Measurements from ENCODE around the gene NOL3. TPM values are rescaled to one million over a fixed set of nuclear protein-coding genes. Genes with fewer than 3 reads are reported as not detected.

NOL3 gene
- total RNA-seq, 6 experiments from 2014 or later = 21.5 to 44.3 (median 28.1) TPM

DNA sequence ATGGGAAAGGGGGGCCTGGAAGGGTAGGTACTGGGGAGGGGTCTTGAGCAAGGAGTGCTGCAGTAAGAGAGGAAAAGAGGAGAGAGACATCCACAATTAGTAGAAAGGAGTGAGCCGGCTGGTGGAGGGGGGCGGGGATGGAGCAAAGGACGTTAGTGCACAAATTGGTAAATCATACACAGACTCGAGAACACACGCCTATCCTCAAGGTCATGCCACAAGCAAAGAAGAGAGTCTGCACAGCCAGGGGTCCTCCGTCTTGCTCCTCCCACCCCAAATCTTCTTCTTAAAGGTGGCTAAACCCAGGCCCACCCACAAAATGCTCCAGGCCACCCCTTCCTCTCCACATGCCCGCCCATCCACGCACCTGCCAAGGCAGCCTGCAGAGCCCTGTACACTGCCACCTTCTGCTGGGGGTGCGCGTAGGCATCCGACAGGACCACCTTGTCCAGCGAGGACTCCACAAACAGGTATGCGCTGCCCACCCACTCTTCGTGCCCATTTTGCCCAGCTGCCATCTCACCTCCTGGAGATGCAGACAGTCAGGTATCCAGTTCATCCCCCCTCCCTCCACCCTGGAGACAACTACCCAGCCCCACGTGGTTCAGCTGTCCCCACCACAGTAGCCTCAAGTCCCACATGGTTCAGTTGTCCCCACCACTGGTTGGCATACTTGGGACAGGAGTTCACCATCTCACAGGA, 14.0 kb upstream of the NOL3 start:
- no peaks in the 10 kb centered on the region for H3K36me3 ChIP-seq
- DNase-seq (no peak), ATAC-seq (no peak)
- TF ChIP-seq, protein P1, sequence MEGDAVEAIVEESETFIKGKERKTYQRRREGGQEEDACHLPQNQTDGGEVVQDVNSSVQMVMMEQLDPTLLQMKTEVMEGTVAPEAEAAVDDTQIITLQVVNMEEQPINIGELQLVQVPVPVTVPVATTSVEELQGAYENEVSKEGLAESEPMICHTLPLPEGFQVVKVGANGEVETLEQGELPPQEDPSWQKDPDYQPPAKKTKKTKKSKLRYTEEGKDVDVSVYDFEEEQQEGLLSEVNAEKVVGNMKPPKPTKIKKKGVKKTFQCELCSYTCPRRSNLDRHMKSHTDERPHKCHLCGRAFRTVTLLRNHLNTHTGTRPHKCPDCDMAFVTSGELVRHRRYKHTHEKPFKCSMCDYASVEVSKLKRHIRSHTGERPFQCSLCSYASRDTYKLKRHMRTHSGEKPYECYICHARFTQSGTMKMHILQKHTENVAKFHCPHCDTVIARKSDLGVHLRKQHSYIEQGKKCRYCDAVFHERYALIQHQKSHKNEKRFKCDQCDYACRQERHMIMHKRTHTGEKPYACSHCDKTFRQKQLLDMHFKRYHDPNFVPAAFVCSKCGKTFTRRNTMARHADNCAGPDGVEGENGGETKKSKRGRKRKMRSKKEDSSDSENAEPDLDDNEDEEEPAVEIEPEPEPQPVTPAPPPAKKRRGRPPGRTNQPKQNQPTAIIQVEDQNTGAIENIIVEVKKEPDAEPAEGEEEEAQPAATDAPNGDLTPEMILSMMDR (IDR thresholded peaks at IDR 0.05) = no peak
- H3K27ac ChIP-seq = no peak overlapping the region
- no peaks in the 10 kb centered on the region for H3K9me3 ChIP-seq
- WGBS (ENCODE audit: insufficient coverage, low coverage, low lambda C conversion rate, missing lambda C conversion rate) = 15% methylated on average over 6 of the region's 15 CpGs
- intact Hi-C loops (cut with DNase I) = loop anchor here (5.0 to 10.0 kb wide), 4 partner anchors 51 to 184 kb away; partner anchors contain the start of gene PHAF1 (in 1 of the 2)
- peaks cover 0 to 18% (median 5%) of the 10 kb centered on the region in 4 donors for H3K4me1 ChIP-seq
- H3K4me3 ChIP-seq = no peak overlapping the region
- no peaks in the 10 kb centered on the region for H3K27me3 ChIP-seq

DNA sequence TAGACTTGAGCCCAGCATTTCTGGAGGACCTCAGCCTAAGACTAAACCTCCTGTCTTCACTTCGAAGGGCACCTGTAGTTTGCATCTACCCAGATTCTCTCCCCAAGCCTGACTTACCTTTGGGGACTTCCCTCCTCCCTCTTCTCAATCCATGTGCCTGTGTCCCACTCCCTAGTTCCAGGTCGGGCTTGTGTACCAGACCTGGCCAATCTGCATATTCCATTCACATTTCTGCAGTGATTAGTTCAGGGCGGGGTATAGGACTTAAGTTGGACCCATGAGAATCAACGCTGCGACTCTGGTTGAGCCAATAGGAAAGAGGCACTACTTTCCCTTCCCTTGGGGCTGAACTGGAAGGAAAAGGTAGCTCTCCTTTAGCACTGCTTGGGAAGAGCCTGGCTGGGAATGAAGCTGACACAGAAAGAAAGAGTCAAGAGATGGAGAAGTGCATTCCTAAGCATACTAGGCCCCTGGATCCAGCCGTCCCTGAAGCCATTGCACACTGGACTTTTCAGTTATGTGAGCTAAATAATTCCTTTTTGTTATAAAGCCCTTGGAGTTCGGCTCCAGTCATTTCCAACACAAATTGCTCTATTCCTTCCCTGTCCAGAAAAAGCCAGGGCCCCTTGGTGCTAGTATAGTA, 13.1 kb upstream of the NOL3 start:
- H3K9me3 ChIP-seq = no peaks in the 10 kb centered on the region
- DNase-seq (no peak), ATAC-seq (no peak)
- H3K36me3 ChIP-seq = no peaks in the 10 kb centered on the region
- H3K4me1 ChIP-seq = peaks cover 0 to 21% (median 7%) of the 10 kb centered on the region in 4 donors
- TF ChIP-seq, protein P1 (IDR thresholded peaks at IDR 0.05) = no peak
- no peak for TF ChIP-seq POLR2A (IDR thresholded peaks at IDR 0.05)
- H3K27me3 ChIP-seq = no peaks in the 10 kb centered on the region
- H3K27ac ChIP-seq = no peak overlapping the region
- intact Hi-C loops (cut with DNase I) = loop anchor here (5.0 to 10.0 kb wide), 4 partner anchors 52 to 185 kb away; partner anchors contain the start of gene PHAF1 (in 1 of the 2)
- H3K4me3 ChIP-seq = no peak overlapping the region
- 82% methylated on average over 7 of the region's 7 CpGs for WGBS (ENCODE audit: insufficient coverage, low coverage, low lambda C conversion rate, missing lambda C conversion rate)

DNA sequence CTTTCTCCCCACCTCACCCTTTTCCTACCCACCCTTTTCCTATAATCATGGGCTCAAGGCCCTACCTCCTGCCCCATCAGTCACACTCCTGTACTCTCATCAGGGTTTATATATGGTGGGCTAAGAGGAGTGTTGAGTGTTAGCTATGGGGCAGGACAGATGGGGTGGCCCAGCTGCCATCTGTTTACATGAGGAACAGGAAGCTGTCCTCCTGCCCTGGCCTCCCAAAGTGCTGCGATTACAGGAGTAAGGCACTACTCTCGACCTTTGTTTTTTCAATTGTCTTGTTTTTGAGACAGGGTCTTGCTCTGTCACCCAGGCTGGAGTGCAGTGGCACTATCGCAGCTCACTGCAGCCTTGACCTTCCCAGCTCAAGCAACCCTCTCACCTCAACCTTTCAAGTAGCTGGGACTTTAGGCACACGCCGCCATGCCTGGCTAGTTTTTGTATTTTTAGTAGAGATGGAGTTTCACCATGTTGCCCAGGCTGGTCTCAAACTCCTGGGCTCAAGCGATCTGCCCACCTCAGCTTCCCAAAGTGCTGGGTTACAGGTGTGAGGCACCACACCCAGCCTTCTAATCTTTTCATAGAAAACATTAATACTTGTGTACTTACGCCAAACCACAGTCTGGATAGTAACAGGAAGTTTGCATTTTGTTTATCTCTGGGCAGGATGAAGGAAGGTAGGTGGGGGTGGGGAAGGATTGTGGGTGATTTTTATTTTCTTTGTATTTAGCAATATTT, 12.3 kb upstream of the NOL3 start:
- ATAC-seq (no peak), DNase-seq (no peak)
- 78% methylated on average over 7 of the region's 7 CpGs for WGBS (ENCODE audit: insufficient coverage, low coverage, low lambda C conversion rate, missing lambda C conversion rate)
- no peak overlapping the region for H3K27ac ChIP-seq
- no peaks in the 10 kb centered on the region for H3K36me3 ChIP-seq
- TF ChIP-seq, protein P1 (IDR thresholded peaks at IDR 0.05) = no peak
- TF ChIP-seq POLR2A (IDR thresholded peaks at IDR 0.05) = no peak
- H3K4me1 ChIP-seq = peaks cover 0 to 26% (median 10%) of the 10 kb centered on the region in 4 donors
- H3K9me3 ChIP-seq = no peaks in the 10 kb centered on the region
- H3K27me3 ChIP-seq = no peaks in the 10 kb centered on the region
- H3K4me3 ChIP-seq = no peak overlapping the region
- intact Hi-C loops (cut with DNase I) = loop anchor here (5.0 to 10.0 kb wide), 4 partner anchors 53 to 186 kb away; partner anchors contain the start of gene PHAF1 (in 1 of the 2)

All from right lobe of liver (tissue), 6 donors.